IMR-90 (cell line): ENCODE measurements around the gene POU2AF1. TPM values are rescaled to one million over a fixed set of nuclear protein-coding genes. Genes with fewer than 3 reads are reported as not detected.

Experiments used
- ATAC-seq: fragments of 200-7000 bp; cut with Tn5 transposase; 2 replicates; pipeline ENCODE4 v1.9.1; 2020; ENCODE audit warnings: low read depth, mild to moderate bottlenecking, moderate library complexity
- BruUV-seq: library from RNA; stranded (reverse); fragments of 400-500 nt; replicated peaks from 2 replicates; lab custom pipeline; 2021; lab: Mats Ljungman, UMichigan
- CTCF ChIA-PET: fragments of 300-600 bp; formaldehyde crosslinking; extraction: SDS; loops from one replicate; lab custom pipeline; 2021; ENCODE audit warnings: antibody characterized with exemption; lab: Yijun Ruan, JAX
- POLR2A ChIA-PET: fragments of 300-600 bp; sonication (Branson Sonifier 250); formaldehyde crosslinking; loops from one replicate; lab custom pipeline; 2022; ENCODE audit warnings: antibody characterized with exemption; ENCODE audit not compliant: unreplicated experiment; lab: Charles Lee
- DNase-seq: peaks from one replicate; pipeline ENCODE4 v3.0.0; 2013
- H2AFZ ChIP-seq: replicated peaks from 2 replicates; pipeline ENCODE3; 2013; ENCODE audit warnings: low read length, mild to moderate bottlenecking; ENCODE audit not compliant: poor library complexity
- H2AK5ac ChIP-seq: 2 replicates; pipeline ENCODE4 v1.6.1; 2013; ENCODE audit warnings: low read depth, low read length, inconsistent platforms
- H2AK9ac ChIP-seq: replicated peaks from 2 replicates; pipeline ENCODE3; 2013; ENCODE audit warnings: mild to moderate bottlenecking, low read depth, low read length, moderate library complexity; ENCODE audit not compliant: poor library complexity
- H2BK120ac ChIP-seq: 2 replicates; pipeline ENCODE4 v1.6.1; 2013; ENCODE audit warnings: low read depth, low read length, inconsistent platforms
- H2BK15ac ChIP-seq: 3 replicates; pipeline ENCODE4 v1.6.1; 2013; ENCODE audit warnings: low read depth, low read length, inconsistent platforms
- H2BK20ac ChIP-seq: 2 replicates; pipeline ENCODE4 v1.6.1; 2013; ENCODE audit warnings: low read depth, mild to moderate bottlenecking, inconsistent platforms, low read length, moderate library complexity
- H2BK5ac ChIP-seq: 2 replicates; pipeline ENCODE4 v1.6.1; 2013; ENCODE audit warnings: mild to moderate bottlenecking, low read depth, low read length, inconsistent platforms; ENCODE audit not compliant: poor library complexity, severe bottlenecking
- H3K14ac ChIP-seq: replicated peaks from 2 replicates; pipeline ENCODE4 v1.6.1; 2013; ENCODE audit warnings: low read depth, low read length, inconsistent platforms
- H3K18ac ChIP-seq: 2 replicates; pipeline ENCODE4 v1.6.1; 2013; ENCODE audit warnings: low read depth, low read length, control low read depth
- H3K23ac ChIP-seq: 2 replicates; pipeline ENCODE4 v1.6.1; 2013; ENCODE audit warnings: low read depth, low read length, inconsistent platforms
- H3K27ac ChIP-seq: 2 replicates; pipeline ENCODE4 v1.5.1; 2013; ENCODE audit warnings: mild to moderate bottlenecking, control low read depth, low read length; ENCODE audit not compliant: insufficient read depth
- H3K27me3 ChIP-seq: 2 replicates; pipeline ENCODE4 v1.6.1; 2013; ENCODE audit warnings: low read length; ENCODE audit not compliant: control insufficient read depth, insufficient read depth
- H3K36me3 ChIP-seq: 2 replicates; pipeline ENCODE4 v1.6.1; 2013; ENCODE audit warnings: low read length, mixed read lengths; ENCODE audit not compliant: control insufficient read depth, insufficient read depth
- H3K4ac ChIP-seq: 2 replicates; pipeline ENCODE4 v1.6.1; 2013; ENCODE audit warnings: low read depth, low read length, inconsistent platforms
- H3K4me1 ChIP-seq: 2 replicates; pipeline ENCODE4 v1.6.1; 2013; ENCODE audit warnings: low read length, mixed read lengths; ENCODE audit not compliant: control insufficient read depth, insufficient read depth
- H3K4me2 ChIP-seq: 2 replicates; pipeline ENCODE4 v1.6.1; 2013; ENCODE audit warnings: low read depth, mild to moderate bottlenecking, control low read depth, low read length, moderate library complexity
- H3K4me3 ChIP-seq: 2 replicates; pipeline ENCODE4 v1.5.1; 2013; ENCODE audit warnings: low read depth, mild to moderate bottlenecking, control low read depth, low read length, moderate library complexity; ENCODE audit not compliant: insufficient read depth
- H3K56ac ChIP-seq: 2 replicates; pipeline ENCODE4 v1.6.1; 2013; ENCODE audit warnings: low read length, inconsistent platforms; ENCODE audit not compliant: insufficient read depth; ENCODE audit errors: extremely low read depth
- H3K79me1 ChIP-seq, 2 experiments: 2 replicates each; pipeline ENCODE4 v1.6.1; 2013; ENCODE audit warnings: low read length in 2 of 2, inconsistent platforms in 1 of 2, low read depth in 1 of 2
- H3K9ac ChIP-seq: 2 replicates; pipeline ENCODE4 v1.6.1; 2013; ENCODE audit warnings: low read depth, low read length, control low read depth
- H3K9me1 ChIP-seq: 2 replicates; pipeline ENCODE4 v1.6.1; 2013; ENCODE audit warnings: low read length, inconsistent platforms; ENCODE audit not compliant: insufficient read depth
- H3K9me3 ChIP-seq: 2 replicates; pipeline ENCODE4 v1.6.1; 2013; ENCODE audit warnings: low read length; ENCODE audit not compliant: control insufficient read depth, insufficient read depth
- H4K20me1 ChIP-seq: 2 replicates; pipeline ENCODE4 v1.6.1; 2013; ENCODE audit warnings: low read length, inconsistent platforms; ENCODE audit not compliant: insufficient read depth
- H4K5ac ChIP-seq: 2 replicates; pipeline ENCODE4 v1.6.1; 2013; ENCODE audit warnings: mild to moderate bottlenecking, low read depth, low read length, control low read depth
- H4K8ac ChIP-seq, 2 experiments: 2 replicates each; pipeline ENCODE4 v1.6.1; 2013; ENCODE audit warnings: low read depth in 2 of 2, low read length in 2 of 2, control low read depth in 1 of 2, inconsistent platforms in 1 of 2
- H4K91ac ChIP-seq: 2 replicates; pipeline ENCODE4 v1.6.1; 2013; ENCODE audit warnings: low read depth, low read length, inconsistent platforms; ENCODE audit not compliant: insufficient read depth
- CEBPB ChIP-seq: IDR thresholded peaks from 2 replicates; pipeline ENCODE4 v1.6.1; 2012; ENCODE audit warnings: low read depth, low read length, improper control_type of control experiment
- CHD1 ChIP-seq: IDR thresholded peaks from 2 replicates; pipeline ENCODE4 v1.6.1; 2012; ENCODE audit warnings: low read depth, low read length, improper control_type of control experiment
- FOS ChIP-seq: fragments of 150-350 bp; IDR thresholded peaks from 2 replicates; pipeline ENCODE4 v1.6.1; 2016; ENCODE audit warnings: low read depth, low read length
- NFE2L2 ChIP-seq: fragments of 150-350 bp; IDR thresholded peaks from 2 replicates; pipeline ENCODE4 v1.6.1; 2016; ENCODE audit warnings: low read depth, mild to moderate bottlenecking, low read length
- POLR2A ChIP-seq: IDR thresholded peaks from 2 replicates; pipeline ENCODE4 v1.6.1; 2012; ENCODE audit warnings: mild to moderate bottlenecking, low read depth, low read length
- RAD21 ChIP-seq: IDR thresholded peaks from 2 replicates; pipeline ENCODE4 v1.6.1; 2012; ENCODE audit warnings: low read length, improper control_type of control experiment
- RCOR1 ChIP-seq: IDR thresholded peaks from 2 replicates; pipeline ENCODE4 v1.6.1; 2012; ENCODE audit warnings: mild to moderate bottlenecking, low read length, improper control_type of control experiment; ENCODE audit not compliant: insufficient replicate concordance
- WGBS, 2 experiments: methylation state at CpG; one replicate each; pipeline versions ENCODE4 v1.1.5 to v1.1.7; 2013; ENCODE audit warnings: missing lambda C conversion rate in 2 of 2; ENCODE audit not compliant: insufficient read length in 1 of 2; ENCODE audit errors: extremely low coverage in 2 of 2; 5-methylcytosine and 5-hydroxymethylcytosine counted together
- dilution Hi-C: fragments of 300-500 bp; cut with HindIII; formaldehyde crosslinking; loops from one replicate; pipeline ENCODE4 v1.14.3; 2018; ENCODE audit warnings: low sequenced_read_pairs; ENCODE audit not compliant: unreplicated experiment
- in situ Hi-C: fragments of 300-500 bp; cut with MboI; formaldehyde crosslinking; loops from 3 replicates; pipeline ENCODE4 v1.14.3; 2019; ENCODE audit warnings: low sequenced_read_pairs, inconsistent platforms, mixed read lengths
- intact Hi-C: fragments of 100-400 bp; cut with micrococcal nuclease; formaldehyde crosslinking; loops from 2 replicates; pipeline ENCODE4 v1.10.0; 2022
- polyA plus RNA-seq, 3 experiments: library from polyadenylated mRNA; depleted of rRNA; stranded (reverse); fragments of >200 nt; gene quantifications; 2 replicates each; pipeline ENCODE4 v1.2.3, GENCODE V29; 2012; ENCODE audit warnings: low replicate concordance in 1 of 3
- total RNA-seq: library from RNA; depleted of rRNA; stranded (reverse); fragments of >200 nt; gene quantifications from 2 replicates; pipeline ENCODE4 v1.2.3, GENCODE V29; 2012
- TF ChIP-seq, protein P1 (sequence below): fragments of 150-350 bp; IDR thresholded peaks from 2 replicates; pipeline ENCODE4 v1.6.1; 2017; ENCODE audit warnings: mild to moderate bottlenecking, antibody characterized with exemption, low read length, low read depth
- TF ChIP-seq, protein P2 (sequence below): fragments of 150-350 bp; IDR thresholded peaks from 2 replicates; pipeline ENCODE4 v1.6.1; 2016; ENCODE audit warnings: low read depth, mild to moderate bottlenecking, low read length, moderate library complexity, borderline replicate concordance

Gene POU2AF1
- total and polyA plus RNA-seq, 2 of the 4 experiments (the other 2 are of a cell fraction): not detected

DNA sequence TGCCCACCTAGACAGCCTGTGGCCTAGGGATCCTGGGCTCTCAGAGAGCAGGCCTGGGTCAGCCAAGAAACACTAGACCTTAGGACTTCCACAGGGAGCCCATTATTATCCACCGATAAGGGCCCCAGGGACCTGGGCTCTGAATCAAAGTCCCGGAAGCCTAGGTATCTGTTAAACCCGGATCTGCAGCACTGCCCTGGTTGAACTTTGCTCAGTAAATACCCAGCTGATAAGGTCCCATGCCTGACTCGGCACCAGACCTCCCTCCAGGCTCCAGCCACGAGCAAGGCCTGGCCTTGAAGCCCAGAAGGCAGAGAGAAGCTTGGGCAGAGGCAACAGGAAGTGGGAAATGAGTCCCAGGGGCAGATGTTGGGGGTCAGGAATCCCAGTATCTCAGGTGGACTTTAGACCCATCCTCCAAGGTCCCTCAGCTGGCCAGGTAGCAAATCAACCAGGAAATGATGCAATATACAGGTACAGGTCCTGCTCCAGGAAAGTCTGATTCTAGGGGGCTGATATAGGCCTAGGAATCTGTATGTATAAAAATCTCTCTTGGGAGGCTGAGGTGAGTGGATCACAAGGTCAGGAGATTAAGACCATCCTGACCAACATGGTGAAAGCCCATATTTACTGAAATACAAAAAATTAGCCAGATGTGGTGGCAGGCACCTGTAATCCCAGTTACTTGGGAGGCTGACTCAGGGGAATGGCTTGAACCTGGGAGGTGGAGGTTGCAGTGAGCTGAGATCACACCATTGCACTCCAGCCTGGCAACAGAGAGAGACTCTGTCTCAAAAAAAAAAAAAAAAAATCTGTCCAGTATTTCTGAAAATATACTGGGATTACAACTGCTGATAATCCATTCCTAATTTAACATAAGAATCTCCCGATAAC lies 18.7 kb downstream of the POU2AF1 start:
- intact Hi-C loops: no loop called here
- 78% methylated on average over 3 of the region's 6 CpGs; no CpG with 5 or more reads in 1 of the 2 experiments for WGBS, 2 experiments
- Histone ChIP-seq H3K4me2 (no peak overlapping the region), H3K56ac (no peak overlapping the region), H2BK15ac (no peak overlapping the region), H4K20me1 (no peaks in the 10 kb centered on the region), H2BK5ac (no peak overlapping the region), H3K18ac (no peak overlapping the region), H3K4me3 (no peak overlapping the region), H3K4ac (no peak overlapping the region), H3K4me1 (no peaks in the 10 kb centered on the region), H3K36me3 (no peaks in the 10 kb centered on the region), H2AK5ac (no peak overlapping the region), H3K27ac (no peak overlapping the region), H3K9ac (no peak overlapping the region), H3K23ac (no peak overlapping the region), H3K9me3 (no peaks in the 10 kb centered on the region), H3K9me1 (no peaks in the 10 kb centered on the region; the same call in 1 of the 2 replicates), H2BK20ac (no peak overlapping the region), H4K91ac (no peak overlapping the region), H2AK9ac (no peak overlapping the region), H3K79me1 (no peaks in the 10 kb centered on the region), H4K8ac (no peak overlapping the region), H3K14ac (no peak overlapping the region), H2AFZ (no peak overlapping the region), H2BK120ac (no peak overlapping the region), H3K27me3 (peaks cover 24% of the 10 kb centered on the region), H4K5ac (no peak overlapping the region)
- TF ChIP-seq, protein P1, sequence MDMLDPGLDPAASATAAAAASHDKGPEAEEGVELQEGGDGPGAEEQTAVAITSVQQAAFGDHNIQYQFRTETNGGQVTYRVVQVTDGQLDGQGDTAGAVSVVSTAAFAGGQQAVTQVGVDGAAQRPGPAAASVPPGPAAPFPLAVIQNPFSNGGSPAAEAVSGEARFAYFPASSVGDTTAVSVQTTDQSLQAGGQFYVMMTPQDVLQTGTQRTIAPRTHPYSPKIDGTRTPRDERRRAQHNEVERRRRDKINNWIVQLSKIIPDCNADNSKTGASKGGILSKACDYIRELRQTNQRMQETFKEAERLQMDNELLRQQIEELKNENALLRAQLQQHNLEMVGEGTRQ: no peak
- TF ChIP-seq, protein P2, sequence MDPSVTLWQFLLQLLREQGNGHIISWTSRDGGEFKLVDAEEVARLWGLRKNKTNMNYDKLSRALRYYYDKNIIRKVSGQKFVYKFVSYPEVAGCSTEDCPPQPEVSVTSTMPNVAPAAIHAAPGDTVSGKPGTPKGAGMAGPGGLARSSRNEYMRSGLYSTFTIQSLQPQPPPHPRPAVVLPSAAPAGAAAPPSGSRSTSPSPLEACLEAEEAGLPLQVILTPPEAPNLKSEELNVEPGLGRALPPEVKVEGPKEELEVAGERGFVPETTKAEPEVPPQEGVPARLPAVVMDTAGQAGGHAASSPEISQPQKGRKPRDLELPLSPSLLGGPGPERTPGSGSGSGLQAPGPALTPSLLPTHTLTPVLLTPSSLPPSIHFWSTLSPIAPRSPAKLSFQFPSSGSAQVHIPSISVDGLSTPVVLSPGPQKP: no peak
- TF ChIP-seq RCOR1 (no peak), CEBPB (no peak), CHD1 (no peak), NFE2L2 (no peak), POLR2A (no peak), RAD21 (no peak), FOS (no peak)
- dilution Hi-C loops: no loop called here
- no peak for ATAC-seq
- DNase-seq: no peak
- no TSS peak for BruUV-seq
- CTCF ChIA-PET: no interaction called here
- POLR2A ChIA-PET: no interaction called here
- in situ Hi-C loops: no loop called here
